GM18873 (cell line): ENCODE results near the gene ASPG.

Experiments
- ATAC-seq: cut with Tn5 transposase; IDR thresholded peaks from one replicate; pipeline ENCODE4 v1.9.1; 2021; ENCODE audit warnings: mild to moderate bottlenecking, moderate library complexity, moderate number of reproducible peaks; ENCODE audit not compliant: unreplicated experiment, low FRiP score

Gene ASPG

DNA sequence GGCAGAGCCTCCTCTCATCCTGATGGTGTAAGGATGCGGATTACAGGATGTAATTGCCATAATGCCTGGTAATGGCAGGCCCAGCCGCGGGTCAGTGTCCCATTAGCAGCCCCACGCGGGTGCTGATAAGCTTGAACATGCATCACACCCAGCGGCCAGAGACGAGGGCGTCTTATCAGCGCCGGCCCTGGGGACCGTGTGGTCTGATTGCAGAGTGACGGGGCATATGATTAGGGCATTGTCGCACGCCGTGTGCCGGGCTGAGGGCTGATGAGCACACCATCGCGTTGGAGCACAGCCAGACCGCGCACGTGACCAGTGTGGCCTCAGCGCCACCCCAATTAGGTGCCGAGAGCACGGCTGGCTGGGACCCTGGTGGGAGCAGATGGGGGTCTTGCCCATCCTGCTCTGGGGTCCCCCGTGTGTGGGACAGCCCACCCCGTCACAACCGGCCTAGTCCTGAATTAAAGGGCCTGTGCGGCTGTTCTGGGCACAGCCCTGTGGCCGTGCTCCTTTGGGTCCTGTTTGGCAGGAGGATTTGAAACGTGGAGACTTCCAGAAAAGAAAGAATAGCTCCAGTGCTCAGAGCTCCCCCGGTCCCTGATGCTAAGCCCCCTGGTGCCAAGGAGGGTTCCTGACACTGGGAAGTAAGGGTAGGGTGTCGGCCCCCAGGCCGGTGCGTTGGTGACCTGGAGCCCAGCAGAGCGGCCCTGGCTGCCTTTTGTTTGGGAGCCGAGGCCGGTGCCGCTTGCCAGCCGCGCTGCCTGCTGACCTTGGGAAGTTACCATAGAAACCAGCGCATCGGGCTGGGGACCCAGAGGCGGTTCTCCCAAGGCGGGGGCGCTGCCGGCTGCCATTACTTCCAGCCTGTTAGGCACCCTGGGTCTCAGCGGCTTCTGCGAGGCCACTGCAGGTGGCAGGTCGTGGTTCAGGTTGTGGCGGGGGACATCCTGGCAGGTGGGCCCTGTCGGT, 73.6 kb downstream of the ASPG start:
- no peak for ATAC-seq

DNA sequence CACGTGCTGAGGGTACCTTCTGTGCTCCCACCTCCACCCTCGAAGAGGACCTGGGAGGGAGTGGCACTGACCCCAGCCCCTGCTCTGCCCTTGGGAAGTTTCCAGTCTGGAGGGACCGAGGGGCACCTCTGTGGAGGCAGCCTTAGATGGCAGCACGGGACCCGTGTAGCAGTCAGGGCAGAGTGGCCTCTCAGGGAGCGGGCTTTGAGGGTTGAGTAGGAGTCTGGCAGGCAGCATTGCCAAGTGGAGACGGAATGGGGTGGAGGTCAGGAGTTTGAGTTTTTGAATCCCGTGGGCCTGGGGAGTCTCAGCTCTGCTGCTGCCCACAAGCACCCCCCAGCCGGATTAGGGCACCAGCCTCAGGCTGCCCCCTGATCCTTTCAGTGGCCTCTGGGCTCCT, 74.5 kb downstream of the ASPG start:
- no peak for ATAC-seq

DNA sequence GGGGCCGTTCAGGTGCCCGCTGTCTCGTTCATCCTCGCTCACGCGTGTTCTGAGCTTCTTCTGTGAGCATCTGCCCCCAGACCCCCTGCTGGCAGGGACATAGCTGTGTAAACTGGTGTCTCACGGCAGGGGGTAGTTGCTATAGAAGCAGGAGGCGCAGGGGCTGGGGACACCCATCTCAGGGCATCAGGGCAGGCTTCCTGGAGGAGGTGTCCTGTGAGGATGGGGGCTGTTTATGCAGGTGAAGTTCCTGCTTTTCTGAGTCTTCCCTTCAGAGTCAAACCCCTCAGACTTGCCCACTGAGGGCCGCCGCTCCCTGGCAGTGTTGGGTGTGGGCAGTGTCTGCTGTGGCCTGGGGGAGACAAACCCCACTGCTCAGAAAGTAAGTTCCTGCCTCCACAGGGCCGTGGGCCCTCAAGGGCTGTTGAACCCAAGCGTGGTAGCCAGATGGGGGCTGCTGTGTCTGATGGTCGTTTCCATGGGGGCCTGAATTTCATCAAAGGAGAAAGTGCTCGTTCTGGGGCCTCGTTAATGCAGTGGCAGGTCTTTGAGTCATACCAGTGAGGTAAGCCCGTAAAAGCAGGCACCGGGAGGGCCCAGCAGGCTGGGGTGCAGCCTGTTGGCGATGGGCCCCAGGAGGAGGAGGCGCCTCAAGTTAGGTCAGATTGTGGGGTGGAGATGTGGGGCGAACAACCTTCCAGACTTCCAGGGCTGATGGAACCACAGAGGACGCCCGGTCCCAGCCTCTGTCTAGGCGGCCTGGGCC, 76.3 kb downstream of the ASPG start:
- ATAC-seq: no peak

DNA sequence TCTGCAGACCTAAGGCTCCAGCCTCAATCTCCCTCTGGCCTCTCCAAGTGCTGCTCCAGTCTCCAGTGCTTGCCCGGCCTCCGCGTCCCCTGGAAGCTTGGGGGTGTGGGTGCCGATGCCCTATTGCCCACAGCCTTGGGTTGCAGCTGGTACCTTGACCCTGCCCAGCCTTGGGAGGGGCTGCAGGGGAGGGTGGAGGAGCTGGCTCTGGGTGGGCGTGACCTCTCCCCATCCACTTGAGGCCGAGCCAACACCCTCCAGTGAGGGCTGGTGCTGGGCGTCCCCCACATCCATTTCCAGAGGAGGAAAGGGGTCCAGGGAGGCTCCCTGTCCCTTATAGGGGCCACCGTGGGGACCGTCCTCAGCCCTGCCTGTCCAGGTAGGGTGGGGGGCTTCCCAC, 77.0 kb downstream of the ASPG start:
- no peak for ATAC-seq

DNA sequence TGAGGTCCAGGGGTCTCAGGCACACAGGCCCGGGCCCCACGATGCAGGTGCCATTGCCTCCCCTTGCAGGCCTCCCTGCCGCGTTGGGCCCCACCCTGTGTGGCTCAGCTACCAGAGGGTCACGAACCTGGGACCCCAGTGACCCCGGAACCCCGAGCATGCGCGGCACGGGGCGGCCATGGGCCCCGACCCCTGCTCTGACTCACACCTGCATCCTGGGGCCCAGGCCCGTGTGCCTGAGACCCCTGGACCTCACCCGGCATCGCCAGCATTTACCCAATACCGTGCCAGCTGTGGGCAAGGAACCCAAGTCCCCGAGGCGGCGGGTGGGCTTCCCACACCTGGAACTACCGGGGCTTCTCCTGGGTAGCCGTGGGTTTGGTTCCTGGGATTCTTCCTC, 78.0 kb downstream of the ASPG start:
- ATAC-seq: no peak

DNA sequence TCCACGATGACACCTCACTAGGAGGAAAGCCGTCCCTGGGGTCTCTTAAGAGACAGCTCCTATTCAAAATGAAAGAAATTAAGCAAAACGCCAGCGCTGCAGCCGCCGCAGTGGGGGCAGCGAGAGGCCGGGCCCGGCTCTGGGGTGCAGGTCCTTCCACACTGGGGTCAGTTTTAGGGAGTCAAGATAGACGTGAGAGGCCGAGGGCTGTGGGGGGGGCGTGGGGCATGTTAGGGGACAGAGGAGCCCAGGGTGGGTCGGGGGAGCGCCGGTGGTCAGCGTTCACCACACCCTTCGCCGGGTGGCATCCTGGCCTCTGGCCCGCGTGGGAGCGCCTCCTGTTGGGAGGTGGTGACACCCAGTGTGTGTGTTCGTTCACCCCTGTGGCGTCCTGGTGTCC, 78.5 kb downstream of the ASPG start:
- no peak for ATAC-seq

DNA sequence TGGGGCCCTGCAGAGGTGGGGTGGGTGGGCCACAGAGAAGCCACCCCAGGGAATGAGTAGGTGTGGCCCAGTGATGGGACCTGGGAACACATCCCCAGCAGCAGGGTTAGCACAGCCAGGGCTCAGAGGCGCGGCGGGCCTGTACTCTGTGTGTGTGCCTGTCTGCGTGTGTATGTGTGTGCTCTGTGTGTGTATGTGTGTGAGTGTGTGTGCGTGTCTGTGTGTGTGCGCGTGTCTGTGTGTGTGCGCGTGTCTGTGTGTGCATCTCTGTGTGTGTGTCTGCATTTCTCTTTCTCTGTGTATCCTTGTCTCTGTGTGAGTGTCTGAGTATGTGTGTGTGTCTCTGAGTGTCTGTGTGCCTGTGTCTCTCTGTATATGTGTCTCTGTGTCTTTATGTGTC, 79.0 kb downstream of the ASPG start:
- ATAC-seq: no peak
